Natural killer cell (primary cell): ENCODE results near the gene TSBP1. TPM values are rescaled to one million over a fixed set of nuclear protein-coding genes. Genes with fewer than 3 reads are reported as not detected.
"Not testable (repeated sequence)": the region's sequence is repeated elsewhere in the genome, so short reads cannot be mapped to it uniquely, and the experiment has no call there.

ENCODE experiments used
- ATAC-seq, 3 donors: fragments of 150-1000 bp in 2 of 3; fragments of 200-7000 bp in 1 of 3; cut with Tn5 transposase; 1 replicate in 1 of 3; 2 replicates in 2 of 3; pipeline ENCODE4 v1.10.0; 2021; ENCODE audit warnings: mild to moderate bottlenecking in 2 of 3, moderate library complexity in 2 of 3
- DNase-seq, 2 donors: peaks; one replicate each; pipeline versions ENCODE4 v3.0.0 to v3.0.0-alpha.2; 2013 to 2021; ENCODE audit warnings: mixed read lengths in 1 of 2
- H3K27ac ChIP-seq: one replicate; pipeline ENCODE4 v1.5.1; 2013; ENCODE audit warnings: mild to moderate bottlenecking, low read length
- H3K27me3 ChIP-seq: one replicate; pipeline ENCODE4 v1.6.1; 2013; ENCODE audit warnings: low read length; ENCODE audit not compliant: control insufficient read depth, insufficient read depth
- H3K36me3 ChIP-seq: one replicate; pipeline ENCODE4 v1.6.1; 2013; ENCODE audit warnings: low read length; ENCODE audit not compliant: control insufficient read depth, insufficient read depth
- H3K4me1 ChIP-seq: one replicate; pipeline ENCODE4 v1.6.1; 2013; ENCODE audit warnings: low read length; ENCODE audit not compliant: control insufficient read depth, insufficient read depth
- H3K4me3 ChIP-seq: one replicate; pipeline ENCODE4 v1.5.1; 2013; ENCODE audit warnings: low read length
- H3K9me3 ChIP-seq: one replicate; pipeline ENCODE4 v1.6.1; 2013; ENCODE audit warnings: low read length; ENCODE audit not compliant: control insufficient read depth, insufficient read depth
- H3K27ac Mint-ChIP-seq, 2 donors: one replicate each; pipeline ENCODE4 v1.8.0; 2022; ENCODE audit warnings: mild to moderate bottlenecking in 2 of 2, mixed read lengths in 2 of 2, moderate library complexity in 1 of 2
- H3K27me3 Mint-ChIP-seq, 2 donors: one replicate each; pipeline ENCODE4 v1.8.0; 2022; ENCODE audit warnings: low read depth in 2 of 2, mixed read lengths in 2 of 2
- H3K36me3 Mint-ChIP-seq: one replicate; pipeline ENCODE4 v1.8.0; 2022; ENCODE audit warnings: mixed read lengths
- H3K4me1 Mint-ChIP-seq, 2 donors: one replicate each; pipeline ENCODE4 v1.8.0; 2022; ENCODE audit warnings: mixed read lengths in 2 of 2
- H3K4me3 Mint-ChIP-seq: one replicate; pipeline ENCODE4 v1.8.0; 2022; ENCODE audit warnings: mild to moderate bottlenecking, moderate library complexity, mixed read lengths
- H3K9me3 Mint-ChIP-seq, 2 donors: one replicate each; pipeline ENCODE4 v1.8.0; 2022; ENCODE audit warnings: mixed read lengths in 2 of 2
- CTCF ChIP-seq: fragments of 200-600 bp; IDR thresholded peaks from one replicate; pipeline ENCODE4 v1.8.0; 2022; ENCODE audit warnings: antibody characterized with exemption
- WGBS: methylation state at CpG from one replicate; pipeline ENCODE4 v1.1.7; 2013; ENCODE audit warnings: missing lambda C conversion rate; ENCODE audit not compliant: insufficient coverage; 5-methylcytosine and 5-hydroxymethylcytosine counted together
- intact Hi-C: fragments of 100-400 bp; cut with micrococcal nuclease; formaldehyde crosslinking; loops from one replicate; pipeline ENCODE4 v1.14.2; 2022
- total RNA-seq, 4 donors: library from RNA; stranded (reverse); fragments of 120-200 nt in 1 of 4; gene quantifications; one replicate each; pipeline versions ENCODE4 v1.2.3 to v1.2.4, GENCODE V29; 2013 to 2022

The TSBP1 gene
- total RNA-seq, 3 donors from 2014 or later (not counting 1 experiment from before 2014, with no cell fraction given) = not detected

GRCh38 chr6:32291543-32291942 is 80.2 kb downstream of the TSBP1 start:
- ATAC-seq (no peak), DNase-seq (no peak)
- TF ChIP-seq CTCF = no peak
- Histone ChIP-seq H3K36me3 (no peaks in the 10 kb centered on the region), H3K27ac (no peak overlapping the region), H3K9me3 (no peaks in the 10 kb centered on the region), H3K27me3 (peaks cover 5% of the 10 kb centered on the region), H3K4me3 (no peak overlapping the region), H3K4me1 (no peaks in the 10 kb centered on the region)
- intact Hi-C loops = no loop called here
- no peaks in the 10 kb centered on the region for H3K4me1 Mint-ChIP-seq
- H3K9me3 Mint-ChIP-seq = no peaks in the 10 kb centered on the region
- H3K4me3 Mint-ChIP-seq = no peak overlapping the region
- no peak overlapping the region for H3K27ac Mint-ChIP-seq
- WGBS = 8% methylated on average over 1 of the region's 1 CpG
- H3K27me3 Mint-ChIP-seq = peaks cover 27 to 28% of the 10 kb centered on the region in 2 donors
- no peaks in the 10 kb centered on the region for H3K36me3 Mint-ChIP-seq

DNA sequence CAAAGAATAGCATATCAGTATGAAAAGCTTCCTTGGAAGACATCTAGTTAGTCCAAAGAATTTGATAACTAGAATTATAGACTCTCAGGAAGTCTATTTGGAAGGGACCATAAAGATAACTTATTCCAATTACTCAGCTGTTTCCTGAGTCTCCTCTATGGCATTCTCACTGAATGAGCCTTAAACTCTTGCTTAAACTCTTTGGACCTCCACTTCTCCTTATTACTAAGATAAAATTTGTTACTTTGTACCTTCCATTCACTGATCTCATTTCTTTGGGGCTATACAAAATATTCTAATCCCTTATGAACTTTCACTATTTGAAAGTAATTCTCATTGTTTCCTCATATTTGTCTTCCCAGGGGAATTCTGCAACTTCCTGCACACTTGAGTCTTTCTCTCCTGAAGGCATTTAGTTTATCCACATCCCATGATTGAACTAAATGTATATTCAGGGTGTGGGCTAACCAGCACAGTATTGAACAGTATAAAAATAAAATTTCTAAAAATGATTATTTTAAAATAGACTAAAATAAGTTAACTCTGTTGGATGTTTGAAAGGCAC is 80.7 kb downstream of the TSBP1 start:
- no peaks in the 10 kb centered on the region for H3K36me3 ChIP-seq
- H3K4me3 Mint-ChIP-seq = no peak overlapping the region
- H3K27me3 Mint-ChIP-seq = peaks cover 27 to 28% of the 10 kb centered on the region in 2 donors
- H3K36me3 Mint-ChIP-seq = no peaks in the 10 kb centered on the region
- no peak for TF ChIP-seq CTCF
- intact Hi-C loops = no loop called here
- H3K27ac ChIP-seq = no peak overlapping the region
- H3K4me1 Mint-ChIP-seq = no peaks in the 10 kb centered on the region
- no peaks in the 10 kb centered on the region for H3K4me1 ChIP-seq
- no peaks in the 10 kb centered on the region for H3K9me3 ChIP-seq
- H3K9me3 Mint-ChIP-seq = no peaks in the 10 kb centered on the region
- ATAC-seq (no peak), DNase-seq (no peak)
- no peak overlapping the region for H3K4me3 ChIP-seq
- no peak overlapping the region for H3K27ac Mint-ChIP-seq
- H3K27me3 ChIP-seq = peaks cover 5% of the 10 kb centered on the region

- Histone ChIP-seq H3K4me1 (no peaks in the 10 kb centered on the region), H3K36me3 (no peaks in the 10 kb centered on the region), H3K27me3 (peaks cover 5% of the 10 kb centered on the region), H3K4me3 (no peak overlapping the region), H3K27ac (no peak overlapping the region), H3K9me3 (no peaks in the 10 kb centered on the region)
- DNase-seq = no peak
- intact Hi-C loops = no loop called here
- H3K36me3 Mint-ChIP-seq = no peaks in the 10 kb centered on the region
- no peaks in the 10 kb centered on the region for H3K9me3 Mint-ChIP-seq
- peaks cover 19 to 27% of the 10 kb centered on the region in 2 donors for H3K27me3 Mint-ChIP-seq
- no peak overlapping the region for H3K4me3 Mint-ChIP-seq
- no peak for TF ChIP-seq CTCF
- no peak for ATAC-seq
- H3K4me1 Mint-ChIP-seq = no peaks in the 10 kb centered on the region
- WGBS = 16% methylated on average over 2 of the region's 2 CpGs
- no peak overlapping the region for H3K27ac Mint-ChIP-seq
Observed at GRCh38 chr6:32288426-32288825, 83.3 kb downstream of the TSBP1 start.

GRCh38 chr6:32273801-32274577 is 97.7 kb downstream of the TSBP1 start:
- no CpG with 5 or more reads among the region's 2 CpGs for WGBS
- H3K9me3 ChIP-seq, DNase-seq, H3K27me3 ChIP-seq, H3K4me3 Mint-ChIP-seq, H3K9me3 Mint-ChIP-seq, H3K36me3 ChIP-seq, intact Hi-C loops, H3K36me3 Mint-ChIP-seq, H3K4me3 ChIP-seq, H3K27ac Mint-ChIP-seq, H3K27ac ChIP-seq, H3K4me1 ChIP-seq, ATAC-seq: not testable (repeated sequence)
- Mint-ChIP-seq H3K4me1 (peaks cover 9 to 12% of the 10 kb centered on the region in 2 donors), H3K27me3 (peaks cover 5 to 10% of the 10 kb centered on the region in 2 donors)
